GM18519 (cell line): Measurements from ENCODE around the gene TGFB1.
"Not testable (repeated sequence)": the region's sequence is repeated elsewhere in the genome, so short reads cannot be mapped to it uniquely, and the experiment has no call there.

Source experiments
- ATAC-seq: cut with Tn5 transposase; IDR thresholded peaks from one replicate; pipeline ENCODE4 v1.9.1; 2021; ENCODE audit warnings: mild to moderate bottlenecking, moderate library complexity; ENCODE audit not compliant: unreplicated experiment, low FRiP score

TGFB1 gene

DNA sequence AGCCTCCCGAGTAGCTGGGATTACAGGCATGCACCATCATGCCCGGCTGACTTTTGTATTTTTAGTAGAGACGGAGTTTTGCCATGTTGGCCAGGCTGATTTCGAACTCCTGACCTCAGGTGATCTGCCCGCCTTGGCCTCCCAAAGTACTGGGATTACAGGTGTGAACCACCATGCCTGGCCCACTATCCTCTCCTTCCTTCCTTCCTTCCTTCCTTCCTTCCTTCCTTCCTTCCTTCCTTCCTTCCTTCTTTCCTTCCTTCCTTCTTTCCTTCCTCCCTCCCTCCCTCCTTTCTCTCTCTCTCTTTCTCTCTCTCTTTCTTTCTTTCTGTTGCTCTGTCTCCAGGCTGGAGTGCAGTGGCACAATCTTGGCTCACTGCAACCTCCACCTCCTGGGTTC lies 17.4 kb upstream of the TGFB1 start:
- not testable (repeated sequence) for ATAC-seq

GRCh38 chr19:41369769-41370168 lies 16.0 kb upstream of the TGFB1 start:
- ATAC-seq = no peak

DNA sequence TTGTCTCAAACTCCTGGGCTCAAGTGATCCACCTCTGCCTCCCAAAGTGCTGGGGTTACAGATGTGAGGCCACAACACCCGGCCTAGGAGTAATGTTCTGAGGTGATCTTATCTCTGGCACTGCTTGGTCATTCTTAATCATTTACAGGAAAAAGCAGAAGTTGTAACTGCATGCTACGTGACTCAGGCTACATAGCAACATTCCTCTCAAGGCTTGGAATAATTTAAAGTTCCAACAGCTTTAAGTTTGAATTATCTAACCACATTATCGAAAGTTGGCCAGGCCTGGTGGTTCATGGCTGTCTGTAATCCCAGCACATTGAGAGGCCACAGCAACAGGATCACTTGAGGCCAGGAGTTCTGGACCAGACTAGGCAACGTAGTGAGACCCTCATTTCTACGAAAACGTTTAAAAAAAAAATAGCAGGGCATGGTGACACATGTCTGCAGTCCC lies 14.2 kb upstream of the TGFB1 start:
- no peak for ATAC-seq

DNA sequence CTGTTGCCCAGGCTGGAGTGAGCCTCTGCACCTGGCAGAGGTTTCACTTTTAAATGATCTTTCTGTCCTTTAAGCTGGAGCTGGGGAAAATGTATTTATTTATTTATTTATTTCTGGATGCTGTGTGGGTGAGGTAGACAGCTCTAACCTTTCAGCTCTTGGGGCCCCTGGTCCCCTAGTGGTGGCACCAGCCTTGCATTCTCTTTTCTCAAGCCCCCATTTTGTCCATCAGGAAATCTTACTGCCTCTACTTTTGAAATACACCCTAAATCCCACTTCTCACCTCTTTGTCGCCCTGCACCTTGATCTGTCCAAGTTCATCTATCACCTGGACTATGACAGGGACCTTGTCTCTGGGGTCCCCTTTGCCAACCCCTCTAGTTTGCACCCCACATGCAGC lies 12.4 kb upstream of the TGFB1 start:
- ATAC-seq = no peak

GRCh38 chr19:41364524-41365391 lies 11.0 kb upstream of the TGFB1 start:
- no peak for ATAC-seq

DNA sequence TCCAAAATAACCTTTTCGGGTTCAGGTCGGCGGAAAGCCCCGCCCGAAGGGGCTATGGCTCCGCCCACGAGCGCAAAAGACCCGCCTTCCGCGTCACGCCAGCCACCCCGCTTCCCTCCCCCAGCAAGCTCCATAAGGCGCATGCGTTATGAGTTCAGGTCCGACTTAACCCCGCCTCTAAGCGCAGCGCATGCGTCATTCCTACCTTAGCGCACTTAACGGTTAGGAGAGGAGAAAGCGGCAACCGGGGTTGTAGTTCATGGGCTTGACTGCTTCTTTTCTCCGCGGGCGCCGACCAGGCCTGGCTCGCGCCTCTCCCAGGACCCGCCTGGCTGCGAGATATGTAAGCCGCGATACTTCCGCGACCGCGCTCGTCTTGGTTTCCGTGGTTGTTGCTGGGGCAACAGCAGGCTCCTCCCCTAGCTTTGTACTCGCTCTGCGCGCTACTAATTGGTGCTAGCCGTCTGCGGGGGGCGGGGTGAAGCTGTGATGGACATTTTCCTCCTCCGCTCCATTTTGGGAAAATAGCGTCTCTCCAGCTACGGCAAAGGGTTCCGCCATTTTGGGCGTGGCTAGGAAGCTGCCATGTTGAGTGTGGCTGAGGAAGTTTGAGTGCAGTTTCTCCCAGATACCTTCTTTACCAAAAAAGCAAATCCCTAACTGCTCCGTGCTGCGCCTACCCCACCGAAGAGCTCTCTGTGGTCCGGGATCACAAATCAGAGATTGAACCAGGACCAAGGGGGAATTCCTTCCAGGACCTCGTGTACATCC lies 10.2 kb upstream of the TGFB1 start, which contains the start of gene B9D2:
B9D2 (minus strand) TSS at position 397 of the 771 bp plus-strand sequence. CDS start 630 bp downstream, outside the sequence.
- peak; percentile 73 for ATAC-seq

GRCh38 chr19:41363371-41363752 lies 9.6 kb upstream of the TGFB1 start:
- no peak for ATAC-seq

DNA sequence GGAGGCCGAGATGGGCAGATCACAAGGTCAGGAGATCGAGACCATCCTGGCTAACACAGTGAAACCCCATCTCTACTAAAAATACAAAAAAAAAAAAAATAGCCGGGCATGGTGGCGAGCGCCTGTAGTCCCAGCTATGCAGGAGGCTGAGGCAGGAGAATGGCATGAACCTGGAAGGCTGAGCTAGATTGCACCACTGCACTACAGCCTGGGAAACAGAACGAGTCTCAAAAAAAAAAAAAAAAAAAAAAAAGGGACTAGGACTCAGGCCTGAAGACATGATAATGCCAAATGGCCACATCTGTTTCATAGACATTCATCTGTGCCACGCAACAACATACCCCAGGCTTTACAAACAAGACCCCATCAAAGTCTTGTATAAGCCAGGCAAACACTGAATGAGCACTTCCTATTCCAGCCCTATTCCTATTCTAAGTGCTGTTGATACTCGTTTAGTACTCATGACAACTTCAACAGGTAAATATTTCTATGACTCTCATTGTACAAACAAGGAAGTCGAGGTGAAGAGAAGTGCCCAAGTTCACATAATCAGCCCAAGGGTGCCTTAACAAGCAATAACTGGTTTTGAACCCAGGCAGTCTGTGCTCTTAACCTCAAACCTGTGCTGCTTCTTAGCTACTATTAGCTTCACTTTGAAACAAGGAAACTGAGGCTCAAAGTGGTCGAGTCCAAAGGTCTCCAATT lies 8.6 kb upstream of the TGFB1 start:
- ATAC-seq = no peak

GRCh38 chr19:41359741-41360140 lies 6.0 kb upstream of the TGFB1 start:
- no peak for ATAC-seq

DNA sequence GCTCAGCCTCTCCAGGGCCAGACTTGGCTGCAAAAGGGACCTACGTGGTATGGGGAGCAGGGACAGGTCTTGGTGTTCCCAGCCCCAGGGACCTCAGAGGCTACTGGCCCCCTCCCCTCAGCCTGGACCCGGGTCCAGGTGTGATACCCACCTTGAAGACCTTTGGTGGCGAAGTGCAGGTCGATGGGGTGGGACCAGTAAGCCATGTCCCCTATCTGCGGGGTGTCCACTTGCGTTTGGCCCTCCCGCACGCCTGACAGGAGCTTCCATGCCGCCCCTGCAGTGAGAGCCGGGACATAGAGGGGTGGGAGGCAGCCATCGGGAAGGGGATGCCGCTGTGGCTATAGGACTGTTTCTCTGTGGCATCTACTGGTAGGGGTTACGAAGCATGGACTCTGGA lies 4.0 kb upstream of the TGFB1 start:
- no peak for ATAC-seq

- no peak for ATAC-seq
These were observed 3.4 kb upstream of the TGFB1 start for GRCh38 chr19:41356984-41357739.

- ATAC-seq = no peak
These were observed 2.1 kb upstream of the TGFB1 start for GRCh38 chr19:41355802-41356201.

DNA sequence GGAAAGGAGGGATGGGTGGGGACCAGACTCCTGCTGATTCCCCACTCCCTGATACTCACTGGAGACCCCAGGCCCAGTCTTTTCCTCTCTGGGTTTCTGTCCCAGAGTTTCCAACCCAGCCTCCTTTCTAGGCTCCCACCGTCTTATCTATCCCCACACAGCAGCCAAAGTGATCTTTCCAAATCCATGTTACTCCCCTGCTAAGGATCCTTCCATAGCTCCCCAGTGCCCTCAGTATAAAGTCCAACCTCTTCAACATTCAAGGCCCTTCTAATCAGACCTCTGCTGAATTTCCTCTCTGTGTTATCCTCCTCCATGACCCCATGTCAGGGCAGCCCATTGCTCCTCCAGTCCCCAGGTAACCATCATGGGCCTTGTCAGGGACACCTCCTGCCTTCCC lies 1.3 kb upstream of the TGFB1 start:
- ATAC-seq = no peak

DNA sequence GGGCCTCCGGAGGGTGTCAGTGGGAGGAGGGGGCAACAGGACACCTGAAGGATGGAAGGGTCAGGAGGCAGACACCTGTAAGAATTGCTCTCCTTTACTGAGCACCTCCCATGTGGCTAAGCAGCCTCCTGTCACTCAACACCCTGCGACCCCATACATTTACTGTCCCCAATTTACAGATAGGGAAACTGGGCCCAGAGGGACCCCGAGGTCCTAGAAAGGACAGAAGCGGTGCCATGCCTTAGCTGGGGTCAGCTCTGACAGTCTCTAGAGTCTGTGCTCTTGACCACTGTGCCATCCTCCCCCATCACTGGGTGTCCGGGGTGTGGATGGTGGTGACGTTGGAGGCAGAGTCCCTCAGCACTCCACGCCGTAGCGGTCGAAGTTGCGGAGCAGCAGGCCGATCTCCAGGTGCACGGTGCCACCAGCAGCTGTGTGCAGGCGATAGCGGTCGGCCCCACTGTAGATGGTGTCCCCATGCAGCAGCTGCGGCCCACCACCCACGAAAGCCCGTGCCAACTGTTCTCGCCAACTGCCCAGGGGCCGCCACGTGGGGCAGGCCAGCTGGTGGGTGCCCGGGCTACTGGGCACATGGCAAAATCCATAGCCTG lies 726 bp upstream of the TGFB1 start:
- no peak for ATAC-seq

DNA sequence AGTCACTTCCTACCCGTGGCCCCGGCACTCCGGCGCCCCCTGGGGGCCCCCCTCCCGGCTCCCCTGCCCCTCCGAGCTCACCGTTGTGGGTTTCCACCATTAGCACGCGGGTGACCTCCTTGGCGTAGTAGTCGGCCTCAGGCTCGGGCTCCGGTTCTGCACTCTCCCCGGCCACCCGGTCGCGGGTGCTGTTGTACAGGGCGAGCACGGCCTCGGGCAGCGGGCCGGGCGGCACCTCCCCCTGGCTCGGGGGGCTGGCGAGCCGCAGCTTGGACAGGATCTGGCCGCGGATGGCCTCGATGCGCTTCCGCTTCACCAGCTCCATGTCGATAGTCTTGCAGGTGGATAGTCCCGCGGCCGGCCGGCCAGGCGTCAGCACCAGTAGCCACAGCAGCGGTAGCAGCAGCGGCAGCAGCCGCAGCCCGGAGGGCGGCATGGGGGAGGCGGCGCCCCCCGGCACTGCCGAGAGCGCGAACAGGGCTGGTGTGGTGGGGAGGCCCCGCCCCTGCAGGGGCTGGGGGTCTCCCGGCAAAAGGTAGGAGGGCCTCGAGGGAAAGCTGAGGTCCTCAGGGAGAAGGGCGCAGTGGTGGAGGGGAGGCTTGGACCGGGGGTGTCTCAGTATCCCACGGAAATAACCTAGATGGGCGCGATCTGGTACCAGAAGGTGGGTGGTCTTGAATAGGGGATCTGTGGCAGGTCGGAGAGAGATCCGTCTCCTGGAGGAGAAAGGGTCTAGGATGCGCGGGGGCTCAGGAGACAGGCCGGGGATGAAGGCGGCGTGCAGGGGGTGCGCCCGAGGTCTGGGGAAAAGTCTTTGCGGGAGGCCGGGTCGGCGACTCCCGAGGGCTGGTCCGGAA lies 885 bp downstream of the TGFB1 start:
- no peak for ATAC-seq

DNA sequence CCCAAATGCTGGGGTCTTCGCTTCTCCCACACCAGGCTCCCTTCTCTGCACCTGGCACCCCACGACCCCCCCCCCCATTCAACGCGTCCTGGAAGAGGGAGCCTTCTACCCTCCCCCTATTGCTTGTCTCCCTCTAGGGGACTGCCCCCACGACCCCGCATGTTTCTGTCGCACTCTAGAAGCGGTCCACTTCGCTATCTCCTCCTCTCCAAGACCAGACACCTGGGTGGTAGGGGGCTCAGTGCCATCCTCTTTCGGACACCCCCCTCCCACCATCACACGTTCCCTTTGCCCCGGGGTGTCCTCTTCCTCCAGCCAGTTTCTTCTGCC lies 1.5 kb downstream of the TGFB1 start:
- no peak for ATAC-seq

- ATAC-seq = no peak
These were observed 2.1 kb downstream of the TGFB1 start for GRCh38 chr19:41351339-41352245.

GRCh38 chr19:41350735-41351338 lies 2.9 kb downstream of the TGFB1 start:
- no peak for ATAC-seq
